Neuronal stem cell (in vitro differentiated cells): ENCODE data around the gene TH.

Experiments used
- DNase-seq: peaks from one replicate; pipeline ENCODE4 v3.0.0-alpha.2; 2013; ENCODE audit warnings: low spot score
- H2AFZ ChIP-seq: one replicate; pipeline ENCODE4 v1.6.1; 2013; ENCODE audit warnings: mild to moderate bottlenecking, low read length, inconsistent platforms
- H2AK5ac ChIP-seq: 2 replicates; pipeline ENCODE4 v1.6.1; 2013; ENCODE audit warnings: low read depth, mild to moderate bottlenecking, inconsistent platforms, low read length, moderate library complexity, mixed read lengths
- H2BK120ac ChIP-seq: 2 replicates; pipeline ENCODE4 v1.6.1; 2013; ENCODE audit warnings: low read depth, mild to moderate bottlenecking, inconsistent platforms, low read length, moderate library complexity, mixed read lengths
- H2BK12ac ChIP-seq: one replicate; pipeline ENCODE4 v1.6.1; 2013; ENCODE audit warnings: low read length, inconsistent platforms
- H2BK15ac ChIP-seq: 2 replicates; pipeline ENCODE4 v1.6.1; 2013; ENCODE audit warnings: mild to moderate bottlenecking, low read length, inconsistent platforms, mixed read lengths
- H2BK5ac ChIP-seq: one replicate; pipeline ENCODE4 v1.6.1; 2013; ENCODE audit warnings: inconsistent platforms, mild to moderate bottlenecking, low read length, moderate library complexity
- H3K14ac ChIP-seq: one replicate; pipeline ENCODE4 v1.6.1; 2013; ENCODE audit warnings: low read length, inconsistent platforms
- H3K18ac ChIP-seq: 2 replicates; pipeline ENCODE4 v1.6.1; 2013; ENCODE audit warnings: low read length, inconsistent platforms
- H3K23ac ChIP-seq: 2 replicates; pipeline ENCODE4 v1.6.1; 2013; ENCODE audit warnings: low read depth, mild to moderate bottlenecking, mixed read lengths, low read length, inconsistent platforms; ENCODE audit not compliant: poor library complexity
- H3K27ac ChIP-seq: replicated peaks from 3 replicates; pipeline ENCODE4 v1.5.1; 2013; ENCODE audit warnings: low read length, inconsistent platforms
- H3K27me3 ChIP-seq, 3 experiments: 2 replicates each; pipeline ENCODE4 v1.6.1; 2013; ENCODE audit warnings: low read length in 3 of 3, mild to moderate bottlenecking in 2 of 3, inconsistent platforms in 1 of 3, low read depth in 1 of 3, mixed read lengths in 1 of 3, moderate library complexity in 1 of 3; ENCODE audit not compliant: control insufficient read depth in 3 of 3, insufficient read depth in 3 of 3
- H3K36me3 ChIP-seq, 2 donors: replicated peaks in 1 of 2; 2 replicates each; pipeline ENCODE4 v1.6.1; 2013; ENCODE audit warnings: low read length in 2 of 2; ENCODE audit not compliant: control insufficient read depth in 2 of 2, insufficient read depth in 2 of 2
- H3K4ac ChIP-seq: 2 replicates; pipeline ENCODE4 v1.6.1; 2013; ENCODE audit warnings: inconsistent platforms, mild to moderate bottlenecking, low read length, moderate library complexity
- H3K4me1 ChIP-seq, 2 donors: 1 replicate in 1 of 2; 2 replicates in 1 of 2; pipeline ENCODE4 v1.6.1; 2013; ENCODE audit warnings: low read length in 2 of 2, low read depth in 1 of 2; ENCODE audit not compliant: control insufficient read depth in 2 of 2, insufficient read depth in 1 of 2
- H3K4me2 ChIP-seq: one replicate; pipeline ENCODE4 v1.6.1; 2013; ENCODE audit warnings: mild to moderate bottlenecking, low read length, inconsistent platforms; ENCODE audit not compliant: insufficient read depth, poor library complexity, severe bottlenecking
- H3K4me3 ChIP-seq, 2 donors: 2 replicates each; pipeline ENCODE4 v1.5.1; 2013; ENCODE audit warnings: low read length in 2 of 2, mild to moderate bottlenecking in 2 of 2, inconsistent platforms in 1 of 2, moderate library complexity in 1 of 2
- H3K79me1 ChIP-seq: one replicate; pipeline ENCODE4 v1.6.1; 2013; ENCODE audit warnings: low read depth, mild to moderate bottlenecking, inconsistent platforms, low read length, moderate library complexity
- H3K9ac ChIP-seq: one replicate; pipeline ENCODE4 v1.6.1; 2013; ENCODE audit warnings: mild to moderate bottlenecking, low read depth, low read length, inconsistent platforms; ENCODE audit not compliant: poor library complexity
- H3K9me3 ChIP-seq, 2 donors: replicated peaks in 1 of 2; 2 replicates each; pipeline versions ENCODE3 to v1.6.1; 2013; ENCODE audit warnings: low read length in 2 of 2, mild to moderate bottlenecking in 2 of 2, inconsistent platforms in 1 of 2, low read depth in 1 of 2, mixed read lengths in 1 of 2, moderate library complexity in 1 of 2; ENCODE audit not compliant: control insufficient read depth in 2 of 2, insufficient read depth in 1 of 2
- H4K8ac ChIP-seq: one replicate; pipeline ENCODE4 v1.6.1; 2013; ENCODE audit warnings: low read depth, mild to moderate bottlenecking, inconsistent platforms, low read length, moderate library complexity
- H4K91ac ChIP-seq: one replicate; pipeline ENCODE4 v1.6.1; 2013; ENCODE audit warnings: low read length, low read depth, mild to moderate bottlenecking, inconsistent platforms; ENCODE audit not compliant: poor library complexity
- WGBS, 2 donors: extraction: QIAGEN DNeasy Blood & Tissue Kit; methylation state at CpG; one replicate each; pipeline ENCODE4 v1.1.7; 2013; ENCODE audit warnings: missing lambda C conversion rate in 2 of 2, mixed read lengths in 1 of 2; ENCODE audit not compliant: insufficient read length in 2 of 2, insufficient replicate concordance in 1 of 2; ENCODE audit errors: extremely low coverage in 2 of 2; 5-methylcytosine and 5-hydroxymethylcytosine counted together

TH gene

DNA sequence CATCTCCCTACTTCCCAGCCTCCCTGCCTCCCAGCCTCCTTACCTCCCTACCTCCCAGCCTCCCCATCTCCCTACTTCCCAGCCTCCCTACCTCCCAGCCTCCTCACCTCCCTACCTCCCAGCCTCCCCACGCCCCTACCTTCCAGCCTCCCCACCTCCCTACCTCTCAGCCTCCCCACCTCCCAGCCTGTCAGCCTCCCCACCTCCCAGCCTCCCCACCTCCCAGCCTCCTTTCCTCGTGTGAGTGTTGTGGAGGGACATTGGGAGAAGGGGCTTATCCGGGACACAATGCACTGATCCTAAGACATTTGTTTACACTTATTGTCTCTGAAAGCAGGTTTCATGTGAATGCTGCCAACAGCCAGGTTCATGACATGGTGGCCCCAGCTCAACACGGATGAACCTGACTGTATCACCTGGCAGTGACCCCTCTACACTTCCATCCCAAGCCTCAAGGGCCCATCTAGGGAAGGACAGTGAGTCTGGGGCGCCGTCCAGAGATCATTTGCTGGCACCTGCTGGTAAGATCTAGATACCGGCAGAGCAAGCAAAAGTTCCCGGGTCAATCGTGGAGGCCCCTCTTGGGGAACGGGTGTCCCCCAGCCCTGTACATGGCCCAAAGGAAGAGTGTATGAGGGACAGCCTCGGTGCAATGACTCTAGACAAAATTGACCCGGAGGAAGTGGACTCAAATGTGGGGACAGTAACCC, 34.5 kb upstream of the TH start:
- Histone ChIP-seq H3K9ac (no peak overlapping the region), H2BK15ac (peak overlapping the region; percentile 89), H2BK12ac (peak overlapping the region; percentile 22), H2BK120ac (peak overlapping the region; percentile 47), H3K79me1 (no peaks in the 10 kb centered on the region), H3K27ac (no peak overlapping the region), H3K4me3 (no peak overlapping the region), H4K8ac (no peak overlapping the region), H2AFZ (no peak overlapping the region), H3K18ac (peak overlapping the region; percentile 71), H3K23ac (no peak overlapping the region), H3K9me3 (no peaks in the 10 kb centered on the region), H3K4ac (no peak overlapping the region), H3K14ac (peak overlapping the region; percentile 56), H3K36me3 (no peaks in the 10 kb centered on the region), H4K91ac (no peak overlapping the region), H2BK5ac (no peak overlapping the region), H3K27me3 (no peaks in the 10 kb centered on the region), H3K4me2 (no peak overlapping the region), H2AK5ac (peak overlapping the region; percentile 56), H3K4me1 (peaks cover 0 to 14% of the 10 kb centered on the region in 2 donors)
- DNase-seq: no peak
- no CpG with 5 or more reads among the region's 12 CpGs for WGBS, 2 donors

DNA sequence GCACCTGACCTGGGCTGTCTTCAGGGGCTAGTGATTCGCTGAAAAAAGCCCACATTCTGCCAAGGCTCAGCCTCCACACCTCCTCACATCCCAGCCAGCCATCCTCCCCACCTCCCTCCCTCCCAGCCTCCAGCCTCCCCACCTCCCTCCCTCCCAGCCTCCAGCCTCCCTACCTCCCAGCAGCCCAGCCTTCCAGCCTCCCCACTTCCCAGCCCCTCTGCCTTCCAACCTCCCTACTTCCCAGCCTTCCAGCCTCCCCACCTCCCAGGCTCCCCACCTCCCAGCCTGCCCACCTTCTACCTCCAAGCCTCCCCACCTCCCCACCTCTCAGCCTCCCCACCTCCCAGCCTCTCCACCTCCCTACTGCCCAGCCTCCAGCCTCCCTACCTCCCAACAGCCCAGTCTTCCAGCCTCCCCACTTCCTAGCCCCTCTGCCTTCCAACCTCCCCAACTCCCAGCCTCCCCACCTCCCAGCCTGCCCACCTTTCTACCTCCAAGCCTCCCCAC, 33.7 kb upstream of the TH start:
- H3K4me2 ChIP-seq: no peak overlapping the region
- no peak overlapping the region for H3K23ac ChIP-seq
- H3K4me1 ChIP-seq: peaks cover 0 to 6% of the 10 kb centered on the region in 2 donors
- H3K27ac ChIP-seq: no peak overlapping the region
- no peak overlapping the region for H2AFZ ChIP-seq
- no peak overlapping the region for H4K91ac ChIP-seq
- no peak overlapping the region for H2BK5ac ChIP-seq
- H3K4ac ChIP-seq: no peak overlapping the region
- no CpG with 5 or more reads among the region's 1 CpG for WGBS, 2 donors
- no peak overlapping the region for H3K4me3 ChIP-seq
- DNase-seq: no peak
- H3K9ac ChIP-seq: no peak overlapping the region
- no peak overlapping the region for H2BK120ac ChIP-seq
- H3K9me3 ChIP-seq: no peaks in the 10 kb centered on the region
- no peak overlapping the region for H4K8ac ChIP-seq
- H2BK15ac ChIP-seq: peak overlapping the region; percentile 98
- H3K18ac ChIP-seq: peak overlapping the region; percentile 38
- no peaks in the 10 kb centered on the region for H3K36me3 ChIP-seq
- peak overlapping the region; percentile 17 for H3K14ac ChIP-seq
- no peak overlapping the region for H2BK12ac ChIP-seq
- no peaks in the 10 kb centered on the region for H3K79me1 ChIP-seq
- H2AK5ac ChIP-seq: peak overlapping the region; percentile 97
- no peaks in the 10 kb centered on the region for H3K27me3 ChIP-seq

DNA sequence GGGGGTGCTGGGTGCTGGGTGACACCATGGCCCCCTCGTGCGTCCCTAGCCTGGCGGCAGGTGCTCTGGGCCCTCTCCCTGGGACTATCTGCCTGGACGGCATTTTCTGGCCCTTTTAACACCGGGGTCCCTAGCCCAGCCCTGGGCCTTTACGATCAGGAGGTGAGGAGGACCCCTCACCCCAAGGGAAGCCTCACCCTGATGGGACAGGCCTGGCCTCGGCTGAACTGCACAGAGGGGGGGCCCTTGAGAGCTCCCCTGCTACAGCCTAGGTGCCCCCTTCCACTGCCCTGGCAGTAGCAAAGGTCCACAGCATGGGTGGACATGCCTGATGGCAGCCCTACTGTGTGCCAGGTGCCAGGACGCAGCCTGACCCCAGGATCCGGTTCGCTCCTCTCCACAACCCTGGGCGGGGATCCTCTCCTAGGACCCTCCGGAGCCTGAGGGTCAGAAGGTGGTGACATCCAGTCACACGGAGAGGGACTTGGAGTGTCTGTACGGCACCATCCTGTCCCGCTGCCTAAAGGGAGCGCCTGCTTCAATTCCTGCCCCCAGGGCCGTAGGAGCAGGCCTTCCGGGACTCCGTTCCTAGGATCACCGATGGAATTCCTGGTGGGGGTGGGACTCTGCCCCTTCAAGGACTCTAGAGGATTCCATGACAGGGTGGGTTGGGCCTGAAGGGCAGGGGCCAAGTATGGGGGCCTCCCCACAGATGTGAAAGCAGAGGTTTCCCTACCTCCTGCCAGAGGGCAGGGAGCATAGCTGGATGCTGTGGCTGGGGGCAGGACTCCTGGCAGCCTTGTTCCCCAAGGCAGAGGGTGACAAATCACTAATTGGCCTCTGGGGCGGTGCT, 33.0 kb upstream of the TH start:
- Histone ChIP-seq H2BK12ac (no peak overlapping the region), H3K4ac (peak overlapping the region; percentile 37), H3K14ac (peak overlapping the region; percentile 38), H2AFZ (no peak overlapping the region), H3K9ac (peak overlapping the region; percentile 44), H3K36me3 (no peaks in the 10 kb centered on the region), H2AK5ac (peak overlapping the region; percentile 97), H3K4me2 (no peak overlapping the region), H2BK120ac (no peak overlapping the region), H2BK5ac (peak overlapping the region; percentile 90), H4K8ac (no peak overlapping the region), H2BK15ac (peak overlapping the region; percentile 98), H3K27ac (no peak overlapping the region), H3K27me3 (no peaks in the 10 kb centered on the region), H3K9me3 (no peaks in the 10 kb centered on the region), H3K23ac (peak overlapping the region; percentile 85), H3K4me1 (peaks cover 0 to 3% of the 10 kb centered on the region in 2 donors), H3K18ac (peak overlapping the region; percentile 85), H4K91ac (no peak overlapping the region), H3K79me1 (no peaks in the 10 kb centered on the region), H3K4me3 (no peak overlapping the region)
- WGBS, 2 donors: no CpG with 5 or more reads among the region's 21 CpGs
- no peak for DNase-seq
